ENCODE measurements around the gene GREB1L.

GRCh38 chr18:21262979-21263378 is 20.9 kb downstream of the GREB1L start:
- TF ChIP-seq, protein P1, sequence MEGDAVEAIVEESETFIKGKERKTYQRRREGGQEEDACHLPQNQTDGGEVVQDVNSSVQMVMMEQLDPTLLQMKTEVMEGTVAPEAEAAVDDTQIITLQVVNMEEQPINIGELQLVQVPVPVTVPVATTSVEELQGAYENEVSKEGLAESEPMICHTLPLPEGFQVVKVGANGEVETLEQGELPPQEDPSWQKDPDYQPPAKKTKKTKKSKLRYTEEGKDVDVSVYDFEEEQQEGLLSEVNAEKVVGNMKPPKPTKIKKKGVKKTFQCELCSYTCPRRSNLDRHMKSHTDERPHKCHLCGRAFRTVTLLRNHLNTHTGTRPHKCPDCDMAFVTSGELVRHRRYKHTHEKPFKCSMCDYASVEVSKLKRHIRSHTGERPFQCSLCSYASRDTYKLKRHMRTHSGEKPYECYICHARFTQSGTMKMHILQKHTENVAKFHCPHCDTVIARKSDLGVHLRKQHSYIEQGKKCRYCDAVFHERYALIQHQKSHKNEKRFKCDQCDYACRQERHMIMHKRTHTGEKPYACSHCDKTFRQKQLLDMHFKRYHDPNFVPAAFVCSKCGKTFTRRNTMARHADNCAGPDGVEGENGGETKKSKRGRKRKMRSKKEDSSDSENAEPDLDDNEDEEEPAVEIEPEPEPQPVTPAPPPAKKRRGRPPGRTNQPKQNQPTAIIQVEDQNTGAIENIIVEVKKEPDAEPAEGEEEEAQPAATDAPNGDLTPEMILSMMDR (IDR thresholded peaks at IDR 0.05), result no peak
- no peak for TF ChIP-seq POLR2A (IDR thresholded peaks at IDR 0.05)
